Thoracic aorta (tissue), 2 donors: ENCODE measurements around the gene TIMM8B. TPM values are rescaled to one million over a fixed set of nuclear protein-coding genes. Genes with fewer than 3 reads are reported as not detected.

ENCODE experiments used
- ATAC-seq: fragments of 150-250 bp; one replicate; pipeline ENCODE4 v1.8.0; 2017; ENCODE audit warnings: low read depth; ENCODE audit not compliant: insufficient number of reproducible peaks, low FRiP score
- DNase-seq: peaks from one replicate; pipeline ENCODE4 v3.0.0-alpha.2; 2020; ENCODE audit warnings: low spot score
- H3K27ac ChIP-seq, 2 donors: fragments of 200-600 bp; sonication (generic); 1 replicate in 1 of 2; 2 replicates in 1 of 2; pipeline ENCODE4 v1.5.1; 2016; ENCODE audit warnings: mild to moderate bottlenecking in 2 of 2, moderate library complexity in 2 of 2
- H3K27me3 ChIP-seq: fragments of 200-600 bp; sonication (generic); replicated peaks from 2 replicates; pipeline ENCODE4 v1.6.0; 2016; ENCODE audit warnings: mild to moderate bottlenecking; ENCODE audit not compliant: insufficient read depth
- H3K36me3 ChIP-seq: fragments of 200-600 bp; sonication (generic); one replicate; pipeline ENCODE4 v1.5.1; 2016
- H3K4me1 ChIP-seq, 2 donors: fragments of 200-600 bp; sonication (generic); 1 replicate in 1 of 2; 2 replicates in 1 of 2; pipeline versions ENCODE4 v1.5.1 to v1.6.0; 2016; ENCODE audit warnings: low read depth in 2 of 2, mild to moderate bottlenecking in 1 of 2; ENCODE audit not compliant: control insufficient read depth in 1 of 2
- H3K4me3 ChIP-seq: fragments of 200-600 bp; sonication (generic); 2 replicates; pipeline ENCODE4 v1.5.1; 2016; ENCODE audit warnings: mild to moderate bottlenecking
- H3K9me3 ChIP-seq: fragments of 200-600 bp; sonication (generic); 2 replicates; pipeline ENCODE4 v1.5.1; 2016
- CTCF ChIP-seq: fragments of 200-600 bp; sonication (generic); IDR thresholded peaks from one replicate; pipeline ENCODE4 v1.5.1; 2019; ENCODE audit warnings: antibody characterized with exemption
- total RNA-seq, 2 donors: library from RNA; depleted of rRNA; stranded (reverse); fragments of >200 nt; gene quantifications; one replicate each; pipeline versions ENCODE4 v1.1.0 to v1.2.3, GENCODE V29; 2016

TIMM8B gene
- total RNA-seq, 2 donors from 2014 or later = 16.0 to 23.8 TPM

- H3K27ac ChIP-seq = no peak overlapping the region
- no peaks in the 10 kb centered on the region for H3K27me3 ChIP-seq
- H3K36me3 ChIP-seq = no peaks in the 10 kb centered on the region
- no peak for TF ChIP-seq CTCF
- ATAC-seq = no peak
- DNase-seq = no peak
- H3K4me3 ChIP-seq = no peak overlapping the region
- H3K9me3 ChIP-seq = no peaks in the 10 kb centered on the region
- H3K4me1 ChIP-seq = no peaks in the 10 kb centered on the region
These were observed 40.5 kb upstream of the TIMM8B start for GRCh38 chr11:112127056-112127455.

GRCh38 chr11:112123129-112123528 is 36.6 kb upstream of the TIMM8B start:
- DNase-seq (no peak), ATAC-seq (no peak)
- H3K4me3 ChIP-seq = no peak overlapping the region
- H3K27me3 ChIP-seq = no peaks in the 10 kb centered on the region
- H3K4me1 ChIP-seq = peaks cover 3 to 8% of the 10 kb centered on the region in 2 donors
- no peaks in the 10 kb centered on the region for H3K36me3 ChIP-seq
- no peaks in the 10 kb centered on the region for H3K9me3 ChIP-seq
- H3K27ac ChIP-seq = no peak overlapping the region
- no peak for TF ChIP-seq CTCF

- Histone ChIP-seq H3K4me1 (peaks cover 3 to 8% of the 10 kb centered on the region in 2 donors), H3K4me3 (no peak overlapping the region), H3K36me3 (no peaks in the 10 kb centered on the region), H3K9me3 (no peaks in the 10 kb centered on the region), H3K27me3 (no peaks in the 10 kb centered on the region), H3K27ac (no peak overlapping the region)
- no peak for TF ChIP-seq CTCF
- no peak for ATAC-seq
- no peak for DNase-seq
These were observed 35.5 kb upstream of the TIMM8B start for GRCh38 chr11:112121981-112122615.

DNA sequence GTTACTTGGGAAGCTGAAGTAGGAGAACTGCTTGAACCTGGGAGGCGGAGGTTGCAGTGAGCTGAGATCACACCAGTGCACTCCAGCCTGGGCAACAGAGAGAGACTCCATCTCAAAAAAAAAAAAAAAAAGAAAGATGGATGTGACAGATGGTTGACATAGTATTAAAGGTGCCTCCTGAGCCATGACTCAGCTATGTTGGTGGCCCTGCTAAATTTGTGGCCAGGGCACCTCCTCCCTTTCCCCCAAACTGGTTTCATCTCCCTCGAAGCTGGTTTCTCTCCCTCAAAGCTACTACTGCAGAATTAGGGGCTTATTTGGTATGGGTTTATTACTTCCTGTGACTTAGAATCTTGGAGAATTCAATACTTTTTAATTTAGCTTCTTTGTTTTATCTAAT is 31.6 kb upstream of the TIMM8B start:
- Histone ChIP-seq H3K27ac (no peak overlapping the region), H3K4me1 (peaks cover 3 to 8% of the 10 kb centered on the region in 2 donors), H3K36me3 (no peaks in the 10 kb centered on the region), H3K9me3 (no peaks in the 10 kb centered on the region), H3K4me3 (no peak overlapping the region), H3K27me3 (no peaks in the 10 kb centered on the region)
- DNase-seq (no peak), ATAC-seq (no peak)
- no peak for TF ChIP-seq CTCF

DNA sequence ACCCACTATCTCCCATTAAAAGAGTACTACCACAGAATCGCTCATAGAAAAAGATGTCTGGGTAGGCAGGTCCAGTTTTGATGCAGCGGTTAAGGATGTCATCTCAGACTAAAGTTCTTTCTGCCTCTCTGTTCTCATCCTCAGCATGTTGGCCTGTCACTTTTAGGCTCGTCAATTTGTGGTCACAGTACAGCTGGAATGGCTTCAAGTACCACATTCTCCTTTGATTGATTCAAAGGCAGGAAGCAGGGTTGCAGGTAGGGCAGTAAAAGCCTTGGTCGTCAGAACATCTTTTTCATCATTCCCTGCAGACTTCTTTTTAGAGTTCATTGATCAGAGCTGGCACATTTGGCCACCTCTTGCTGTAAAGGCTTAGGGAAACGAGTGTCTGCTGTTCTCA is 28.8 kb upstream of the TIMM8B start:
- Histone ChIP-seq H3K4me3 (no peak overlapping the region), H3K9me3 (no peaks in the 10 kb centered on the region), H3K27ac (no peak overlapping the region), H3K36me3 (no peaks in the 10 kb centered on the region), H3K4me1 (peaks cover 0 to 5% of the 10 kb centered on the region in 2 donors), H3K27me3 (no peaks in the 10 kb centered on the region)
- TF ChIP-seq CTCF = no peak
- DNase-seq = no peak
- ATAC-seq = no peak
